DMS79 treated with DMSO at 0.1 percent for 48 hours (cell line): Measurements from ENCODE around the gene GSE1.

Experiments used
- DNase-seq: peaks from one replicate; lab custom pipeline; 2025; lab: John Stamatoyannopoulos, UW

Gene GSE1

DNA sequence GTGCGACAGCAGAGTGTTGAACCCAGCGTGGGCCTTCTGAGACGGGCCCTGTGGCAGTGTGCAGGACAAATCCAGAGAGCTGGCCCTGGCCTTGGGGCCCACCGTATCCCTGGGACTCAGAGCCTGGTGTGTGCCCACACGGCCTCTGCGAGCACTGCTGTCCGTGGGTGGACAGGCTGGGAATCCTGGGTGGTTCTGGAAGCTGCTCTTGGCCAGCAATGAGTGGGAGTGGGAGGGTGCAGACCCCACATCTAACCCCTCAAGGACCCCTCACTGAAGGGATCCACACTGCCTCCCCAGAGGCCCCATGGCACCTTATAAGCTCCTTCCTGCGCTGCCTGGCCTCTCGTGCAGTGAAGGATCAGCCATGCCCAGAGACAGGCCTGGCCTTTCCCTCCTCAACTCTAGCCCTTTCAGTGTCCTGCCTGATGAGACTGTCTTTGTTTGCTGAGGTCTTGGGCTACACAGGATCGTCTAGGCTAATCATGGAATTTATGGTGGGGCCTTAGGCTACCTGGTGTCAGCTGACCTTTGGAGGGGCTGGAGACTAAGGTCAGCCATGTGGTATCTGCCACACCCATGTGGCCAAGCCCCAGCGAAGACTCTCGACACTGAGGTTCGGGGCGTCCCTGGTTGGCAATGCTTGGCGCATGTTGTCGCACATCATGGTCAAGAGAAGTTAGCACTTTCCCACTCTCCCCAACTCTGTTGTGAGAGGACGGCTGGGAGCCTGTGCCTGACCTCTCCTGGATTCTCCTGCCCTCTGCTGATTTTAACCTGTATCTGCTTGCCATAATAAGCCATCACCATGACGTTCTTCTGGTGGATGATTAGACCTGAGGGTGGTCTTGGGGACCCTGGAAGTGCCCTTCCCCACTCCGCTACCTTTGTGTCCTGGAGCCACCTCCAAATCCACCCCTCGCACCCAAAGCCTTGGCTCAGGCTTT, 92.1 kb downstream of the GSE1 start:
- no peak for DNase-seq

DNA sequence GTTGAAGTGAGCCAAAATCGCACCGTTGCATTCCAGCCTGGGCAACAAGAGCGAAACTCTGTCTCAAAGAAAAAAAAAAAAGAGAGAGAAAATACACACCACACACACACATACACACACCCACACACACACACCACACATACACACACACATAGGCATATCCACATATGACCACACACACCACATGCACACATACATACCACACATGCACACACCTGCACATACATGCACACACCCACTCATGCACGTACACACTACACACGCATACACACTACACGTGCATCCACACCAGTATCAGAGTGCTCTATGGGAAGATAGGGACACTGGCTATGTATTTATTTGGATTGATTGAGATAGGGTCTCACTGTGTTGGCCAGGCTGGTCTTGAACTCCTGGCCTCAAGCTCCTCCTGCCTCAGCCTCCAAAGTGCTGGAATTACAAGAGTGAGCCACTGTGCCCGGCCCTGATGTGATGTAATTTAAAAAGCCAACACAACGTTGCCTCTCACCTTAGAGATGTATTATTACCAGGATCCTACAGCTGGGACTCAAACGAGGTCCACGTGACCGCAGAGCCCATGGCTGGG, 93.4 kb downstream of the GSE1 start:
- no peak for DNase-seq

DNA sequence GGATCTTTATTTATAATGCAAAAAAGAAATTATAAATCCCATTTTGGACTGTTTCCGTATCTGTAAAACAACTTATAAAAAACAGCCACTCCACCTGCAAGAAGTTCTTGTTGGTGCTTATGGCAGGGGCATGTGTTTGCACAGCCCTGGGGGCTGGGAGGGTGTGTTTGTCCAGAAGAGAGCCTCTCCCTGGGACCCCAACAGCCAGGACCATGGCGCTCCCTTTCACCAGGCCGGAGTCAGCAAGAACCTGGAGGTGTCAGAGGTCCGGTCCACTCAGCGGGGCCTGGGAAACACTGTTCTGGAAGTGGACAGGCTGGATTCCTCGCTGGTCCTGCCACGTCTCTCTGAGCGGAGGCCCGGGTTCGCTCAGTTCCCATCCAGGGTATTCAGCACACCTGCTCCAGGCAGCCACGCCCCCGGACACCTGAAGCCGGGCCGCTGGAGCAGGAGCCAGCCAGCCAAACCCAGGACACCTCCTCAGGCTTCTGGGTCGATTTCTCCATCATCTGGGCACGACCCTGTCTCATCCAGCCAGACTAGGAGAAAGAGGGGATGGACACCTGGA, 94.5 kb downstream of the GSE1 start:
- peak; percentile 29 for DNase-seq

DNA sequence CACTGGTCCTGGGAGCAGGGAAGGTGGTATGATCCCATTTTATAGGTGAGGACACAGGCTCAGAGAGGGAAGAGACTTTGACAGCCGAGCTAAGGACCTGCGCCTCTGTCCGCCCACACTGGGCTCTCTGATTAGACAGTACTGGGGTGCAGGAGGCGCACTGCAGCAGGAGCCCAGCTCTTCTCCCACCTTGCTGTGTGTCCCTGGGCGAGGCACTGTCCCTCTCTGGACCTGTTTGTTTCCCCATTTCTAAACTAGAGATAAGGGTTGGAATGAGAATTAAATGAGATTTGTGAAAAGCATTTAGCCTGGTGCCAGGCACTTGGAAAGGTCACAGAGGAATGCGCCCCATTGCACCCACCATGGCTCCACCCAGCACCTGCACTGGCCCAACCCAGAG, 95.2 kb downstream of the GSE1 start:
- DNase-seq: no peak

DNA sequence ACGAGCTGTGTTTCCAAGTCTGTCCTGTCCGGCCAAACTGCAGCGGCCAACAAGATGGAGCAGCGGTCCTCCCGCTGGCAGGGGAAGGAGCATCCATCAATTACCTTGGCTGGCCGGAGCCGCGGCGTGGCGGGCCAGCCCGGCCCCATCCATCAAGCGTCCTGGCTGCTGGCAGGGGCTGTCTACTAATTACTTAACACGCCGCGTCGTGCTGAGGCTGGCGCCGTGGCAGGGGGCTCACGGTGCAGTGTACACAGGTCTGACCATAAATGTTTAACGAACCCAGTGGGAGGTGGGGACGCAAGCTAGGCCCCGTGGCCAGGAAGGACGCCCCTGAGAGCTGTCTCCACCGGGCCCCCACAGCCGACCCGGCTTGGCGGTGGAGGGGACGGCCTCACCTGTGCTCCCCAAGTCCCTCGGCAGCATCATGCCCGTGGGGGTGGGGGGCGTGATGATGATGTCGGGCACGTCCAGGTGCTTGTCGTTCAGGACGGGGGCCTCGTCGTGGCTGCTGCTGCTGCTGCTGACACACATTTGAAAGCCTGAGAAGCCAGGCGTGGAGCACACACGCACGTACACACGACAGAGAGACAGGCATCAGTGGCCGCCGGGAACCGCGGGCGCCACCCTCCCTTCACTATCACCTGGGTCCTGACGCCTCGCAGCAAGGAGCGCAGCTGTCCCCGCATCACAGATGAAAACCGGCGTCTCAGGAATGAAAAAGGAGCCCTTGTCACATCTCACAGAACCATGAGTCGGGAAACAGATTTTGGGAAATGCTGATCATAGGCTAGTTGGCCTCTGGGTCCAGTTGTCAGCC, 96.9 kb downstream of the GSE1 start:
- DNase-seq: no peak

DNA sequence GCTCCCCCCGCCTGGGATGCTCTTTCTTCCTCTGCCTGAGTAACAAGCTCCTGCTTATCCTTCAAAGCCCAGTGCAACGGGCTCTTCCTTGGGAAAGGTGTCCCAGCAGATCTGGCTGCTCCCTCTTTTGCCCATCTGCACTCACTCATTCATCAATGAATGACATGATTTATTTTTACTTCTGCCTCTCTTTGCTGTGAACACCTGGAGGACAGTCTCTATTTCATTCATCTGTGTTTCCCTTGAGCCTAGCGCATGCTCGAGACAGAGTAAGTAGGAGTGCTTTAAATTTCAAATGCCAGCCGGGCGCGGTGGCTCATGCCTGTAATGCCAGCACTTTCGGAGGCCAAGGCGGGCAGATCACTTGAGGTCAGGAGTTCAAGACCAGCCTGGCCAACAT, 97.6 kb downstream of the GSE1 start:
- no peak for DNase-seq

DNA sequence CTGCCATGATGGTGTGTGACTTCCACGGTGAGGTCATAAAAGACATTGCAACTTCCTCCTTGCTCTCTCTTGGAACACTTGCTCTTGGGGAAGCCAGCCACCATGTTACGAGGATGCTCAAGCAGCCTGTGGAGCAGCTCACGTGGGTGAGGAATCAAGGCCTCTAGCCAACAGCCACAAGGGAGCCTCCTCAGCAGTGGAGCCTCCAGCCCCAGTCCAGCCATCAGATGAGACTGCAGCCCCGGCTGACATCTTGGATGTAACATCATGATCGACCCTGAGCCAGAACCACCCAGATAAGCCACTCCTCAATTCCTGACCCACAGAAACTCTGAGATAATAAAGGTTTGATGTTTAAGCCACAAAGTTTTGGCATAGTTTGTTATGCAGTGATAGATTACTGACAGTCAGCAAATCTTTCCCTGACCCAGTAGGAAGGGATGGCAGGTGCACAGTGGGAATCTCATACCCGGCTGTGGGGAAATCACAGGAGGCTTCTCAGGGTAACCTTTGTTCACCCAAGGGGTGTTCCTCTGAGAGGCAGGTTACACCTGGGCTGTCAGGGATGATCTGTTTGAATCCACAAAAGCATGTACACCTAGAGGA, 99.0 kb downstream of the GSE1 start:
- no peak for DNase-seq

DNA sequence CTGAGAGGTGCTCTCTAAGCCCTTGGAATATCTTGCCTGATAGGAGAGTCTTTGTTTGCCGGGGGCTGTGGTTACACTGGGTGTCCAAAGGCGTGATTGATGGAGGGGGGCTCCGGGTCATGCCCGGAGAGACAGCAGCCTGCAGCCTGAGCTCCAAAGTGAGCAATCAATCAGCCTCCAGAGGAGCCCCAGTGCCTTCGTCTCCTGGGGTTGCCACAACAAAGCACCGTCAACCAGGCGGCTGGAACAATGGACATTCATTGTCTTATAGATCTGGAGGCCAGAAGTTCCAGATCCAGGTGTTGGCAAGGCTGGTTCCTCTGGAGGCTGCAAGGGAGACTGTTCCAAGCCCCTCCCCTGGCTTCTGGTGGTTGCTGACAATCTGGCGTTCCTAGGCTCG, 99.7 kb downstream of the GSE1 start:
- DNase-seq: no peak

DNA sequence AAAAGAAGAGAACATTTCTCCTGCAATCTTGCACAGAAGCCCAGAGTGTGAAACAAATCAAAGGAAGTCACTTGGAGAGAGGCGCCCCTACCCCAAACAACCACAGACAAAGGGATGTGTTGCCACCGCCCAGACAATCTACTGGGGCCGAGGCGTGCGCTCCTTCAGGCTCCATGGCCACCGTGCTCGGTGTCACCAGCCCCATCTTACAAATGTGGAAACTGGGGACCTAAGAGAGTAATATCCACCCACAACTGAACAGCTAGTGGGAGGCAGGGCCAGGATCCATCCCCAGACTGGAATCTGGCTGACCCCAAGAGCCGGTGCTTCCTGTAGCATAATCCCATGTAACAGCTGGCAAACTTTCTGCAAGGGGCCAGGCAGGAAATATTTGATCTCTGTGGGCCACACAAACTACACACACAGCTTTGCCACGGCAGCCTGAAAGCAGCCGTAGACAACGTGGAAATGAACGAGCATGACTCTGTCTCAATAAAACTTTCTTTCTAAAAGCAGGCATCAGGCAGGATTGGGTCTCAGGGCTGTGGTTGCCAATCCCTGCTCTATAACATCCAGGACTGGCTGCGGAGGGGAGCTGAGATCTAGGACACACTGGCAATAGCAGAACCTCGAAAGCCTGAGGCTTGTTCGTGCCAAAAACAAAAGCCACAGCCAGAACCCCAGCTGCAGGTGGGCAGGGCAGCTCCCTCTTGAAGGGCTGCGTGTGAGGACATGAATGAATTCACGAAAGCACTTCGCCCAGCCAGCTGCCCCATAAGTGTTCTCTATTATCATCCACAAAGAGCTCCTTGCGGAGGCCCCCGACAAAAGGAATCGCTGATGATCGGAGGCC, 102.3 kb downstream of the GSE1 start:
- DNase-seq: peak; percentile 85

DNA sequence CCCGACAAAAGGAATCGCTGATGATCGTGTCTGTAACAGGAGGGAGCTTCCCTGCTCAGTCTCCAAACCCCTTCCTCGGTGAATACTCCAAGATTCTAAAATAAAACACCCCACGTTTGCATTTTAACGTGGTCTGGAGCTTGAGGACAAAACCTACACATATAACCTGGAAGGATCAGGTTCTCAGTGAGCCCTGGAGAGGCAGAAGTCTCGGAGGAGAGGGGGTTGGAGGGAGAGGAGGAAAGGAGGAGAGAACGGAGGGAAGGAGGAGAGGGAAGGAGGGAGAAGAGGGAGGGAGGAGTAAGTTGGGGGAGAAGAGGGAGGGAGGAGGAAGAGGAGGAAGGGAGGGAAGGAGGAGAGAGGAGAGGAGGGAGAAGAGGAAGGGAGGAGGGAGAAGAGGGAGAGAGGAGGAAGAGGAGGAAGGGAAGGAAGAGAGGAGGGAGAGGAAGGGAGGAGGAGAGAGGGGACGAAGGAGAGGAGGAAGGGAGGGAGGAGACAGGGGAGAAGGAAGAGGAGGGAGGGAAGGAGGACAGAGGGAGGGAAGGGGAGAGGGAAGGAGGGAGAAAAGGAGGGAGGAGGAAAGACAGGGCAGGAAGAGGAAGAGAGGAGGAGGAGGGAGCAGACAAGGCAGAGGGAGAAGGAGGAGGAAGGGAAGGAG, 103.0 kb downstream of the GSE1 start:
- no peak for DNase-seq

DNA sequence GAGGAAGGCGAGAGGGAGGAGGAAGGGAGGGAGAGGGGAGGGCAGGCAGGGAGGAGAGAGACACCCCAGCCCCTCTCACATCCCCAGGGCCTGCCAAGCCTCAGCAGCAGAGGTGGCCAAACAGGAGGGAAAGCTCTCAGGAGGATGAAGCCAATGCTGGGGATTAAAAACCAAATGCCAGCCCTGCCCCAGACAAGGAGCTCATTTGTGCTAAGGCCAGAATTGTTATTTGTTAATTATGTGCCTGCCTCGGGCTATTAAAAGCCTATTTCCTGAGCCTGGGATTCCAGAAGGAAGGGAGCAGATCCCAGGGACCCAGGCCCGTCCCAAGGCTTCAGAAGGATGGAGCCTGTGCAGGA, 103.5 kb downstream of the GSE1 start:
- peak; percentile 4 for DNase-seq

DNA sequence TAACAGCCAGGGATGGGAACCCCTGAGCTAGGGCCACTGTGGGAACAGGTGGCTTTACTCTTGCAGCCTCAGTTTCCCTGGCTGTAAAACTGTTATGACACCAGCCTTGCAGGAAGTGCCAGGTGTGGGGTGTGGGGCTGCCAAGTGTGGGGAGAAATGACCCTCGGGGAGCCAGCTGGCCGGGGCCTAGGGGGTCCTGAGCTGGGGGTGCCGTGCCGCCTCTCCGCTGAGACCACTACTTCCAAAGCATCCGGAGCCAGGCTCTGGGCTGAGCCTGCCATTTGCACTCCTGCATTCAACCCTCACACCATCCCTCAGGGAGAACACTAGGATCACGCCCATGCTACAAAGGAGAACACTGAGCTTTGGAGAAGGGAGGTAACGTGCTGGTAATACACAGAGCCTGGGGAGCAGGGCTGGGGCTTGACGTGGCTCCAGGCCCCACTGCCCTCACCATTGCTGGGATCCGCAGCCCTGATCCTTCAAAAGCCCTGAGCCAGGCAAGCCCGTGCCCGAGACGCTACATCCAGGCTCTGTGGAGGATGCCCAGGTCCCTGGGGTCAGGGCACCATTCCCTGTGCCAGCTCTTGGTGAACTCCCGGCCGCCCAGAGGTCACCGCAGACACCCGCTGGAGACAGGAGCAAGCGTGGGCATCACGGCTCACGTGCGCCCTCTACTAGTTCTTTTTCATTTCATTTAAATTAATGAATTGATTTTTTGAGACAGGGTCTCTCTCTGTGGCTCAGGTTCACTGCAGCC, 104.5 kb downstream of the GSE1 start:
- DNase-seq: peak; percentile 41

DNA sequence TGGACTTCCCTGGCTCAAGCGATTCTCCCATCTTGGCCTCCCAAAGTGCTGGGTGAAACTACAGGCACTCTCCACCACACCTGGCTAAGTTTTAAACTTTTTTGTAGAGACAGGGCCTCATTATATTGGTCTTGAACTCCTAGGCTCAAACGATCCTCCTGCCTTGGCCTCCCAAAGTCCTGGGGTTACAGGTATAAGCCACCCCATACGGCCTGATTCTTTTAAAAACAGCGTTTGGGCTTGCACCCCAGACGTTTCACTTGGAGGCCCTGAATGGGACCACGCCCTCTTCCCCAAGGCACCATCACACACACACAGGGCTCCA, 105.0 kb downstream of the GSE1 start:
- no peak for DNase-seq

DNA sequence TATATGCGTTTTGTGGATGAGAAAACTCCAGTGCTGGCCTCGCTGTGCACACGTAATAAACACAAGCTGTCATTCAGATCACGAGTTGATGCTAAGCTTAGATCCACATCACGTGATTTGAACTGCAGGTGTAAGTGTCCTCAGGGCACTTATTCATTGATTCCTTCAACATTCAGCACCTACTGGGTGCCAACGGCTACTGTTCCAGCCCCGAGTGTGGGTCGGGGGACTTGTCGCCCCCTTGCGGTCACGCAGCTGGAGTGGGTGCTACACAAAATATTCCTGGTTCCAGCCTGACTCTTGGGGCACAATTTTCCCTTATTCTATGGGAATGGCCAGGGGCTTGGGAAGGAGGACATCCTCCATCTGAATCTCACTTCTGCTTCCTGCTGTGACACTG, 105.6 kb downstream of the GSE1 start:
- no peak for DNase-seq

DNA sequence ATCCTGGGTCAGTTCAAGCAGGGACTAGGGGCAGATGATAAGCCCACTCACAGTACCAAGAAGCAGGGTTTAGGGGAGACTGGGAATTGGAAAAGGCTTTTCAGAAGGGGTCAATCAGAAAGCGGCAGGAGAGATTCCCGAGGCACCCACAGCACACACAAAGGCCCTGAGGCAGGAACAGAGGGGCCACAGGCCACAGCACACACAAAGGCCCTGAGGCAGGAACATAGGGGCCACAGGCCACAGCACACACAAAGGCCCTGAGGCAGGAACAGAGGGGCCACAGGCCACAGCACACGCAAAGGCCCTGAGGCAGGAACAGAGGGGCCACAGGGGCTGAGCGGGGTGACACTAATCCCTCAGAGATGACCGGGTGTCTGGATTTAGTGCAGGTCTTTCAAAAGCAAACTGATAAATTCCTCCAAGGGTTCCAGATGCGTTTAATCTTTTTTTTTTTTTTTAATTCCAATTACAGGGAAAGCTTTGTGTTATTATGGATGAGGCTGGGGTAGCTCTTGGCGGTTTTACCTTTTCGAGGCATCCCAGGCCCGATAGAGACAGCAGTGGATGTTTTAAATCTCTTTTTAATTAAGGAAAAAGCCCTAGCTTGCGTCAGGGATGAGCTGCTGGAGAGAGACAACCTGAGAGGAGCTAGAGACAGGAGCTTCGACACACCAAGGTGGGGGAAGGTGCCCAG, 106.6 kb downstream of the GSE1 start:
- no peak for DNase-seq

DNA sequence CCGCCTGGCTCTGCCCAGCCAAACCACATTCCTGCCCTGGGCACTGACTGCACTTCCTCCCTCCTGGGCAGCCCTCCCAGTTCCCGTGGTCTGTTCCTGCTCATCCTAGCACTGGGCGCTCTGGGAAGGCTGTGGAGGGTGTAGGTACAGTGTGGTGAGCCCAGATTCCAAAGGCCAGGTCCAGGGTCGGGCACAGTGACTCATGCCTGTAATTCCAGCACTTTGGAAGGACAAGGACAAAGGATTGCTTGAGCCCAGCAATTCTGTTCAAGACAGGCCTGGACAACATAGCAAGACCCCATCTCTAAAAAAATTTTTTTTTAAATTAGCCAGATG, 107.1 kb downstream of the GSE1 start:
- no peak for DNase-seq

DNA sequence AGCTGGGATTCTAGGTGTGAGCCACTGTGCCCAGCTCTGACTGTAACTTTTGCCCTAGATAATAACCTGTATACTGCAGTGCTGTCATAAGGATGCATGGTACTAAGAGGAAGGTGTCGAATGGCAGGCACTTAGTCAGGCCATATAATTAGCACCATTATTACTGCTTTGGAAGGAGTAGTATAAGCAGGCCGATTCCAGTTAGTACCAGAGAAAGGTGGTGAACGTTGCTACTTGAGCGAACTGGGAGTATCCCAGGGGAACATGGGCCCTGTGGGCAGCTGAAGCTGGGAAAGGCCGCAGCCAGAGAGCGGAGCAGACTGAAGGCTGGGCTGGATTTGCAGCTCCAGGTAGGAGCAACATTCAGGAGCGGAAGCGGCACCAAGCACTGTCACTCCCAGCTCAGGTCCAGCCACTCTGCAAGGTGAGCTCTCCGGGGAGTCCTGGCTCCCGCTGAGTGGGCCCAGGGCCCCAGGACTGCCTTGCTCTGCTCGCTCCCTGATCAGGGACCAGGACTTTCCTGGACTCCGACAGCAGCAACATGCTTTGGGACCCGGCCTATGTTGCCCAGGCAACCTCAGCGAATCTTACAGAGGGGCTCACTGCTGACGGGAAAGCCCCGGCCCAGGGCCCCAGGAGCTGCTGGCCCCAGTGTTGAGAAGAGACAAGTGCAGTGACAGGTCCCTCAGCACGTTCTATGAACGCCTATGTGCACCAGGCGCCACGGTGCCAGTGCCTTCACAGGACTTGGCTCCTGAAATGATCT, 109.2 kb downstream of the GSE1 start:
- DNase-seq: no peak

DNA sequence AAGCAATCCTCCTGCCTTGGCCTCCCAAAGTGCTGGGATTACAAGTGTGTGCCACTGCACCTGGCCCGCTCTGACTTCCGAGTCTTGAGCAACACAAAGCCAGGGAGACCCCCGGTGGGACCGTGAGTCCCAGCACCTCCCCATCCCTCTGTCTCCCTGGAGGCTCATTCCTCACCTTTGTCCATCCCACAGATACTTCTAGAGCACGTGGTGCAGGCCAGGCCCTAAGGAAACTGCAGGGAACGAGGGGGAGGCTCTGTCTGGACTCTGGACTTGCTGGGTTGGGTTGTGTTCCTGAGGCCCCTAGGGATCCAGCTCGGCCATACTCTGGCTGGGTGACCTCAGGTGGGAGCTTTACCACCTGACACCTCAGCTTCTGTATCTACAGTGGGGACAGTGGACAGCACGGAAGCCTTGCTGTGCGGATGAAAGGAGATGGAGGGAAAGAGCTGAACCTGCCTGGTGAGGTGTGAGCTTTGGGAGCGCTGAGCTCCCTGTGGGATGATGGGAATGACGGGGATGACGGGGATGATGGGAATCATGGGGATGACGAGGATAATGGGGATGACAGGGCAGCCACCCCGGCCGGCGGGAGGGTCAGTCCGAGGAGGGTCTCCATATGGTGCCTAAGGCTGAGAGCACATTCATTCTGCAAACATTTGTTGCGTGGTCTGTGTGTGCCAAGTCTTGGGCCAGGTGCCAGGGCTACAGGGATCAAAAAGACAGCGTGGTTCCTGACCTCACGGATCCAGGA, 111.2 kb downstream of the GSE1 start:
- no peak for DNase-seq
